ENCODE data around the gene DCAF8.

Gene DCAF8

GRCh38 chr1:160243767-160244166, 18.6 kb downstream of the DCAF8 start:
- H3K9ac ChIP-seq (ENCODE audit: low read depth, low read length) = no peak overlapping the region
- H3K27ac ChIP-seq (ENCODE audit: low read depth, low read length) = no peak overlapping the region
- H3K4me3 ChIP-seq (ENCODE audit: low read depth, low read length) = no peak overlapping the region
- peaks cover 51% of the 10 kb centered on the region for H3K36me3 ChIP-seq (ENCODE audit: control insufficient read depth, insufficient read depth, low read length)
- H3K4me1 ChIP-seq (ENCODE audit: control insufficient read depth, insufficient read depth, low read length) = no peaks in the 10 kb centered on the region
- H3K9me3 ChIP-seq (ENCODE audit: control insufficient read depth, insufficient read depth, low read length) = no peaks in the 10 kb centered on the region
- no peaks in the 10 kb centered on the region for H3K27me3 ChIP-seq (ENCODE audit: control insufficient read depth, insufficient read depth, low read length)

- Histone ChIP-seq H3K9ac (ENCODE audit: low read depth, low read length) (no peak overlapping the region), H3K4me3 (ENCODE audit: low read depth, low read length) (no peak overlapping the region), H3K36me3 (ENCODE audit: control insufficient read depth, insufficient read depth, low read length) (peaks cover 90% of the 10 kb centered on the region), H3K9me3 (ENCODE audit: control insufficient read depth, insufficient read depth, low read length) (no peaks in the 10 kb centered on the region), H3K27ac (ENCODE audit: low read depth, low read length) (no peak overlapping the region), H3K4me1 (ENCODE audit: control insufficient read depth, insufficient read depth, low read length) (no peaks in the 10 kb centered on the region), H3K27me3 (ENCODE audit: control insufficient read depth, insufficient read depth, low read length) (no peaks in the 10 kb centered on the region)
Observed at GRCh38 chr1:160239582-160240299, 22.6 kb downstream of the DCAF8 start.

- no peaks in the 10 kb centered on the region for H3K4me1 ChIP-seq (ENCODE audit: control insufficient read depth, insufficient read depth, low read length)
- H3K9ac ChIP-seq (ENCODE audit: low read depth, low read length) = no peak overlapping the region
- peaks cover 94% of the 10 kb centered on the region for H3K36me3 ChIP-seq (ENCODE audit: control insufficient read depth, insufficient read depth, low read length)
- no peaks in the 10 kb centered on the region for H3K27me3 ChIP-seq (ENCODE audit: control insufficient read depth, insufficient read depth, low read length)
- H3K4me3 ChIP-seq (ENCODE audit: low read depth, low read length) = no peak overlapping the region
- H3K27ac ChIP-seq (ENCODE audit: low read depth, low read length) = no peak overlapping the region
- H3K9me3 ChIP-seq (ENCODE audit: control insufficient read depth, insufficient read depth, low read length) = no peaks in the 10 kb centered on the region
Observed at GRCh38 chr1:160238408-160238807, 23.9 kb downstream of the DCAF8 start.

GRCh38 chr1:160237558-160237957, 24.8 kb downstream of the DCAF8 start:
- Histone ChIP-seq H3K36me3 (ENCODE audit: control insufficient read depth, insufficient read depth, low read length) (peaks cover 95% of the 10 kb centered on the region), H3K4me1 (ENCODE audit: control insufficient read depth, insufficient read depth, low read length) (no peaks in the 10 kb centered on the region)

GRCh38 chr1:160236806-160237205, 25.5 kb downstream of the DCAF8 start:
- Histone ChIP-seq H3K4me3 (ENCODE audit: low read depth, low read length) (no peak overlapping the region), H3K9ac (ENCODE audit: low read depth, low read length) (no peak overlapping the region), H3K9me3 (ENCODE audit: control insufficient read depth, insufficient read depth, low read length) (no peaks in the 10 kb centered on the region), H3K36me3 (ENCODE audit: control insufficient read depth, insufficient read depth, low read length) (peaks cover 94% of the 10 kb centered on the region), H3K4me1 (ENCODE audit: control insufficient read depth, insufficient read depth, low read length) (no peaks in the 10 kb centered on the region), H3K27ac (ENCODE audit: low read depth, low read length) (no peak overlapping the region), H3K27me3 (ENCODE audit: control insufficient read depth, insufficient read depth, low read length) (no peaks in the 10 kb centered on the region)

More at GRCh38 chr1:160237558-160237957, 24.8 kb downstream of the DCAF8 start:
- Histone ChIP-seq H3K4me3 (ENCODE audit: low read depth, low read length) (no peak overlapping the region), H3K27me3 (ENCODE audit: control insufficient read depth, insufficient read depth, low read length) (no peaks in the 10 kb centered on the region), H3K9ac (ENCODE audit: low read depth, low read length) (no peak overlapping the region), H3K27ac (ENCODE audit: low read depth, low read length) (no peak overlapping the region), H3K9me3 (ENCODE audit: control insufficient read depth, insufficient read depth, low read length) (no peaks in the 10 kb centered on the region)

- H3K4me1 ChIP-seq (ENCODE audit: control insufficient read depth, insufficient read depth, low read length) = no peaks in the 10 kb centered on the region
- H3K36me3 ChIP-seq (ENCODE audit: control insufficient read depth, insufficient read depth, low read length) = peaks cover 95% of the 10 kb centered on the region
- no peak overlapping the region for H3K4me3 ChIP-seq (ENCODE audit: low read depth, low read length)
- no peaks in the 10 kb centered on the region for H3K9me3 ChIP-seq (ENCODE audit: control insufficient read depth, insufficient read depth, low read length)
- H3K27me3 ChIP-seq (ENCODE audit: control insufficient read depth, insufficient read depth, low read length) = no peaks in the 10 kb centered on the region
- H3K27ac ChIP-seq (ENCODE audit: low read depth, low read length) = no peak overlapping the region
- H3K9ac ChIP-seq (ENCODE audit: low read depth, low read length) = no peak overlapping the region
Observed at GRCh38 chr1:160232911-160233310, 29.4 kb downstream of the DCAF8 start.

- Histone ChIP-seq H3K27me3 (ENCODE audit: control insufficient read depth, insufficient read depth, low read length) (no peaks in the 10 kb centered on the region), H3K9ac (ENCODE audit: low read depth, low read length) (no peak overlapping the region), H3K4me3 (ENCODE audit: low read depth, low read length) (no peak overlapping the region), H3K4me1 (ENCODE audit: control insufficient read depth, insufficient read depth, low read length) (no peaks in the 10 kb centered on the region), H3K27ac (ENCODE audit: low read depth, low read length) (no peak overlapping the region), H3K36me3 (ENCODE audit: control insufficient read depth, insufficient read depth, low read length) (peaks cover 97% of the 10 kb centered on the region), H3K9me3 (ENCODE audit: control insufficient read depth, insufficient read depth, low read length) (no peaks in the 10 kb centered on the region)
Observed at GRCh38 chr1:160228431-160228830, 33.9 kb downstream of the DCAF8 start.

- Histone ChIP-seq H3K36me3 (ENCODE audit: control insufficient read depth, insufficient read depth, low read length) (peaks cover 97% of the 10 kb centered on the region), H3K27me3 (ENCODE audit: control insufficient read depth, insufficient read depth, low read length) (no peaks in the 10 kb centered on the region), H3K9ac (ENCODE audit: low read depth, low read length) (no peak overlapping the region), H3K27ac (ENCODE audit: low read depth, low read length) (no peak overlapping the region), H3K4me3 (ENCODE audit: low read depth, low read length) (no peak overlapping the region), H3K4me1 (ENCODE audit: control insufficient read depth, insufficient read depth, low read length) (no peaks in the 10 kb centered on the region), H3K9me3 (ENCODE audit: control insufficient read depth, insufficient read depth, low read length) (no peaks in the 10 kb centered on the region)
Observed at GRCh38 chr1:160227561-160227960, 34.8 kb downstream of the DCAF8 start.

GRCh38 chr1:160227034-160227433, 35.3 kb downstream of the DCAF8 start:
- no peak overlapping the region for H3K27ac ChIP-seq (ENCODE audit: low read depth, low read length)
- H3K9me3 ChIP-seq (ENCODE audit: control insufficient read depth, insufficient read depth, low read length) = no peaks in the 10 kb centered on the region
- H3K4me1 ChIP-seq (ENCODE audit: control insufficient read depth, insufficient read depth, low read length) = no peaks in the 10 kb centered on the region
- H3K4me3 ChIP-seq (ENCODE audit: low read depth, low read length) = no peak overlapping the region
- peaks cover 99% of the 10 kb centered on the region for H3K36me3 ChIP-seq (ENCODE audit: control insufficient read depth, insufficient read depth, low read length)
- no peak overlapping the region for H3K9ac ChIP-seq (ENCODE audit: low read depth, low read length)
- no peaks in the 10 kb centered on the region for H3K27me3 ChIP-seq (ENCODE audit: control insufficient read depth, insufficient read depth, low read length)

GRCh38 chr1:160226623-160227022, 35.7 kb downstream of the DCAF8 start:
- no peak overlapping the region for H3K4me3 ChIP-seq (ENCODE audit: low read depth, low read length)
- no peaks in the 10 kb centered on the region for H3K4me1 ChIP-seq (ENCODE audit: control insufficient read depth, insufficient read depth, low read length)

GRCh38 chr1:160225345-160225744, 37.0 kb downstream of the DCAF8 start:
- Histone ChIP-seq H3K27me3 (ENCODE audit: control insufficient read depth, insufficient read depth, low read length) (no peaks in the 10 kb centered on the region), H3K9ac (ENCODE audit: low read depth, low read length) (no peak overlapping the region), H3K36me3 (ENCODE audit: control insufficient read depth, insufficient read depth, low read length) (peaks cover 99% of the 10 kb centered on the region), H3K4me3 (ENCODE audit: low read depth, low read length) (no peak overlapping the region), H3K9me3 (ENCODE audit: control insufficient read depth, insufficient read depth, low read length) (no peaks in the 10 kb centered on the region), H3K4me1 (ENCODE audit: control insufficient read depth, insufficient read depth, low read length) (no peaks in the 10 kb centered on the region; the same call in 1 of the 2 replicates), H3K27ac (ENCODE audit: low read depth, low read length) (no peak overlapping the region)

More at GRCh38 chr1:160226623-160227022, 35.7 kb downstream of the DCAF8 start:
- H3K9ac ChIP-seq (ENCODE audit: low read depth, low read length) = no peak overlapping the region
- no peaks in the 10 kb centered on the region for H3K9me3 ChIP-seq (ENCODE audit: control insufficient read depth, insufficient read depth, low read length)
- H3K27ac ChIP-seq (ENCODE audit: low read depth, low read length) = no peak overlapping the region
- peaks cover 99% of the 10 kb centered on the region for H3K36me3 ChIP-seq (ENCODE audit: control insufficient read depth, insufficient read depth, low read length)
- no peaks in the 10 kb centered on the region for H3K27me3 ChIP-seq (ENCODE audit: control insufficient read depth, insufficient read depth, low read length)
